GM23338 (cell line): ENCODE results near the gene TIMM10.

ENCODE experiments used
- CTCF ChIP-seq, 2 experiments: fragments of 200-600 bp in 1 of 2; sonication (generic) in 1 of 2; conservative IDR thresholded peaks; 2 replicates each; pipeline versions ENCODE4 v1.5.1 to v1.6.1; 2016 to 2017; ENCODE audit warnings: antibody characterized with exemption in 2 of 2, low read depth in 2 of 2, mild to moderate bottlenecking in 2 of 2, moderate library complexity in 1 of 2
- EZH2phosphoT487 ChIP-seq: fragments of 200-600 bp; sonication (generic); IDR thresholded peaks from one replicate; pipeline ENCODE4 v1.8.1; 2018; ENCODE audit warnings: antibody characterized with exemption; ENCODE audit not compliant: unreplicated experiment

- TF ChIP-seq CTCF (conservative IDR thresholded peaks at IDR 0.05; ENCODE audit: low read depth in 2 of 2) (no peak), EZH2phosphoT487 (no peak)
Measured at GRCh38 chr11:57543593-57543992, 13.0 kb upstream of the TIMM10 start.
